AG09309 (cell line): Measurements from ENCODE around the gene DNAJC11.

Experiments
- DNase-seq: peaks from one replicate; pipeline ENCODE4 v3.0.0-alpha.2; 2010; ENCODE audit warnings: low read depth
- H3K4me3 ChIP-seq: 2 replicates; pipeline ENCODE4 v1.5.1; 2011; ENCODE audit warnings: mild to moderate bottlenecking, low read depth, low read length, moderate library complexity; ENCODE audit not compliant: control insufficient read depth
- CTCF ChIP-seq: IDR thresholded peaks from 2 replicates; pipeline ENCODE4 v1.5.1; 2011; ENCODE audit warnings: mild to moderate bottlenecking, low read depth, low read length, inconsistent platforms; ENCODE audit not compliant: insufficient read depth, control insufficient read depth; ENCODE audit errors: missing control alignments

Gene DNAJC11

GRCh38 chr1:6591644-6592043 is 110.0 kb downstream of the DNAJC11 start:
- TF ChIP-seq CTCF, result no peak
- no peak overlapping the region for H3K4me3 ChIP-seq
- DNase-seq, result no peak

GRCh38 chr1:6591222-6591621 is 110.4 kb downstream of the DNAJC11 start:
- no peak for TF ChIP-seq CTCF
- DNase-seq, result no peak
- H3K4me3 ChIP-seq, result no peak overlapping the region

- no peak for DNase-seq
- no peak for TF ChIP-seq CTCF
Measured at GRCh38 chr1:6590046-6590445, 111.6 kb downstream of the DNAJC11 start.

GRCh38 chr1:6588893-6589520 is 112.6 kb downstream of the DNAJC11 start:
- no peak for DNase-seq
- no peak for TF ChIP-seq CTCF
- H3K4me3 ChIP-seq, result no peak overlapping the region

More at GRCh38 chr1:6590046-6590445, 111.6 kb downstream of the DNAJC11 start:
- H3K4me3 ChIP-seq, result no peak overlapping the region

- no peak for DNase-seq
- no peak overlapping the region for H3K4me3 ChIP-seq
- TF ChIP-seq CTCF, result no peak
Measured at GRCh38 chr1:6588128-6588892, 113.3 kb downstream of the DNAJC11 start.

GRCh38 chr1:6587261-6588005 is 114.2 kb downstream of the DNAJC11 start:
- no peak overlapping the region for H3K4me3 ChIP-seq
- no peak for TF ChIP-seq CTCF
- no peak for DNase-seq
